K562 (cell line): ENCODE results near the gene TAF10. TPM values are rescaled to one million over a fixed set of nuclear protein-coding genes. Genes with fewer than 3 reads are reported as not detected.

Source experiments
- ATAC-seq: fragments of 200-7000 bp; cut with Tn5 transposase; 3 replicates; pipeline ENCODE4 v1.9.1; 2020; ENCODE audit warnings: moderate library complexity
- BruUV-seq: library from RNA; stranded (reverse); fragments of 400-500 nt; replicated peaks from 2 replicates; lab custom pipeline; 2021; lab: Mats Ljungman, UMichigan
- CTCF ChIA-PET: fragments of 300-600 bp; formaldehyde crosslinking; extraction: SDS; loops from one replicate; lab custom pipeline; 2021; ENCODE audit warnings: low intra/inter-chr PET ratio; lab: Yijun Ruan, JAX
- POLR2A ChIA-PET: fragments of 300-600, 350-650 bp; sonication (Branson Sonifier 250); formaldehyde crosslinking; extraction: SDS; loops from one replicate; lab custom pipeline; 2021; ENCODE audit warnings: antibody characterized with exemption, inconsistent platforms; lab: Yijun Ruan, JAX
- DNase-seq, 4 experiments: peaks; one replicate each; pipeline versions ENCODE4 v3.0.0 to v3.0.0-alpha.2; 2011 to 2018; ENCODE audit warnings: low spot score in 3 of 4, mixed read lengths in 3 of 4; ENCODE audit errors: extremely low read depth in 1 of 4
- FAIRE-seq: peaks from 2 replicates; lab custom pipeline; 2011; peaks lifted over from hg19 to GRCh38; lab: Jason Lieb, UNC
- H2AFZ ChIP-seq: 2 replicates; pipeline ENCODE4 v1.6.0; 2011; ENCODE audit warnings: low read depth, low read length, control low read depth, inconsistent platforms
- H3K27ac ChIP-seq: fragments of 200-600 bp; 3 replicates; pipeline ENCODE4 v1.8.0; 2011; ENCODE audit warnings: low read depth, mild to moderate bottlenecking, control low read depth, inconsistent platforms, low read length, moderate library complexity, mixed read lengths; ENCODE audit errors: extremely low read depth
- H3K27me3 ChIP-seq, 2 experiments: fragments of 300-600 bp in 1 of 2; 2 replicates in 1 of 2; 3 replicates in 1 of 2; pipeline versions ENCODE4 v1.6.0 to v1.8.0; 2011; ENCODE audit warnings: inconsistent platforms in 2 of 2, low read length in 2 of 2, mild to moderate bottlenecking in 1 of 2, mixed read lengths in 1 of 2, moderate library complexity in 1 of 2; ENCODE audit not compliant: control insufficient read depth in 2 of 2, insufficient read depth in 2 of 2
- H3K36me3 ChIP-seq: fragments of 300-600 bp; 3 replicates; pipeline ENCODE4 v1.8.0; 2011; ENCODE audit warnings: mild to moderate bottlenecking, low read length, inconsistent platforms; ENCODE audit not compliant: control insufficient read depth, insufficient read depth
- H3K4me1 ChIP-seq, 2 experiments: fragments of 200-600 bp in 1 of 2; replicated peaks in 1 of 2; 2 replicates in 1 of 2; 3 replicates in 1 of 2; pipeline versions ENCODE4 v1.5.1 to v1.8.0; 2011; ENCODE audit warnings: inconsistent platforms in 2 of 2, low read length in 2 of 2, mild to moderate bottlenecking in 1 of 2, mixed read lengths in 1 of 2, moderate library complexity in 1 of 2; ENCODE audit not compliant: control insufficient read depth in 2 of 2, insufficient read depth in 2 of 2
- H3K4me2 ChIP-seq: 2 replicates; pipeline ENCODE4 v1.6.1; 2011; ENCODE audit warnings: low read length, control low read depth, inconsistent platforms, mixed read lengths; ENCODE audit not compliant: insufficient read depth
- H3K4me3 ChIP-seq: fragments of 200-600 bp; sonication (generic), shearing (Covaris generic); 2 replicates; pipeline ENCODE4 v1.5.1; 2016; ENCODE audit warnings: control low read depth, inconsistent platforms
- H3K79me2 ChIP-seq: fragments of 200-600 bp; 3 replicates; pipeline ENCODE4 v1.8.0; 2011; ENCODE audit warnings: low read length, inconsistent platforms; ENCODE audit not compliant: control insufficient read depth, insufficient read depth
- H3K9ac ChIP-seq, 2 experiments: 2 replicates each; pipeline versions ENCODE4 v1.6.0 to v1.6.1; 2011; ENCODE audit warnings: low read depth in 2 of 2, low read length in 2 of 2, control low read depth in 1 of 2, inconsistent platforms in 1 of 2, mild to moderate bottlenecking in 1 of 2, mixed read lengths in 1 of 2; ENCODE audit not compliant: insufficient read depth in 1 of 2
- H3K9me1 ChIP-seq: one replicate; pipeline ENCODE4 v1.6.0; 2011; ENCODE audit warnings: inconsistent platforms, mild to moderate bottlenecking, low read length, moderate library complexity; ENCODE audit not compliant: control insufficient read depth, insufficient read depth
- H3K9me3 ChIP-seq: replicated peaks from 2 replicates; pipeline ENCODE4 v1.5.1; 2011; ENCODE audit warnings: low read depth, low read length, inconsistent platforms; ENCODE audit not compliant: control insufficient read depth, insufficient read depth
- H4K20me1 ChIP-seq: replicated peaks from 2 replicates; pipeline ENCODE4 v1.6.1; 2011; ENCODE audit warnings: low read length, inconsistent platforms, mixed read lengths; ENCODE audit not compliant: control insufficient read depth, insufficient read depth
- ARNT ChIP-seq, 2 experiments: fragments of 450-650 bp; IDR thresholded peaks; 2 replicates each; pipeline ENCODE4 v1.6.1; 2016; ENCODE audit warnings: mild to moderate bottlenecking in 1 of 2
- CHAMP1 ChIP-seq: fragments of 450-650 bp; IDR thresholded peaks from 2 replicates; pipeline ENCODE4 v1.6.1; 2016; ENCODE audit warnings: mild to moderate bottlenecking
- FOXJ2 ChIP-seq: fragments of 200-800 bp; sonication (Bioruptor generic); IDR thresholded peaks from 2 replicates; pipeline ENCODE4 v1.6.1; 2016; ENCODE audit warnings: missing genetic modification characterization, missing compliant biosample characterization
- GABPB2 ChIP-seq: fragments of 250-450 bp; sonication (Bioruptor Pico); conservative IDR thresholded peaks from 2 replicates; pipeline ENCODE4 v1.5.1; 2021; ENCODE audit warnings: mild to moderate bottlenecking
- GMEB1 ChIP-seq: fragments of 250-450 bp; sonication (Bioruptor Pico); IDR thresholded peaks from 2 replicates; pipeline ENCODE4 v1.4.0; 2020; ENCODE audit warnings: mild to moderate bottlenecking
- RBFOX2 ChIP-seq: fragments of 200-400 bp; formaldehyde crosslinking; IDR thresholded peaks from 2 replicates; pipeline ENCODE4 v1.6.1; 2017; ENCODE audit warnings: low read depth, mild to moderate bottlenecking, low read length, moderate library complexity
- SMAD2 ChIP-seq: fragments of 150-350 bp; IDR thresholded peaks from 2 replicates; pipeline ENCODE4 v1.6.1; 2014; ENCODE audit warnings: low read depth, mild to moderate bottlenecking, low read length
- TEAD2 ChIP-seq: fragments of 450-650 bp; IDR thresholded peaks from 2 replicates; pipeline ENCODE4 v1.6.1; 2016; ENCODE audit warnings: missing genetic modification characterization, control low read depth, missing compliant biosample characterization
- WGBS: fragments of 100-300 bp; shearing (Covaris generic); methylation state at CpG from one replicate; pipeline ENCODE4 v1.1.6; 2016; ENCODE audit warnings: low coverage, mixed read lengths; ENCODE audit not compliant: insufficient coverage; ENCODE audit errors: missing lambda C conversion rate; 5-methylcytosine and 5-hydroxymethylcytosine counted together
- in situ Hi-C: fragments of 300-500 bp; cut with MboI; formaldehyde crosslinking; loops from 4 replicates; pipeline ENCODE4 v1.15.0; 2018; ENCODE audit warnings: inconsistent platforms, mixed read lengths
- intact Hi-C: fragments of 100-400 bp; cut with micrococcal nuclease; formaldehyde crosslinking; loops from 2 replicates; pipeline ENCODE4 v1.14.2; 2022
- polyA plus RNA-seq, 8 experiments: library from polyadenylated mRNA; depleted of rRNA in 4 of 8; stranded (reverse) in 5 of 8; unstranded in 3 of 8; fragments of >200 nt; fragmentation: Nextera tagmentation in 2 of 8; fragmentation: Illumina TruSeq in 1 of 8; extraction: Ambion mirVana in 2 of 8; extraction: Trizol in 1 of 8; gene quantifications; 2 replicates each; pipeline versions ENCODE4 v1.2.1 to v1.2.3, GENCODE V29; 2011 to 2014; ENCODE audit warnings: inconsistent platforms in 1 of 8, missing spikeins in 1 of 8
- total RNA-seq, 7 experiments: library from RNA; depleted of rRNA in 6 of 7; stranded (reverse); fragments of >200 nt in 6 of 7; fragmentation: Illumina TruSeq in 2 of 7; extraction: Trizol in 2 of 7; gene quantifications; 2 replicates each; pipeline versions ENCODE4 v1.2.1 to v1.2.3, GENCODE V29; 2011 to 2021; ENCODE audit warnings: low replicate concordance in 1 of 7

The TAF10 gene
- total and polyA plus RNA-seq, 9 of the 15 experiments (the other 6 are each of a cell fraction or from before 2014, with no cell fraction given) = 19.5 to 197 (median 121) TPM

- peaks cover 3 to 33% of the 10 kb centered on the region in 2 experiments; a peak in 4 of 5 replicates for H3K27me3 ChIP-seq
- CTCF ChIA-PET = no interaction called here
- POLR2A ChIA-PET = interaction anchor here (0.9 to 1.0 kb wide), 2 partner anchors 9 to 80 kb away, joined by 3 to 4 read pairs; partner anchors contain the start of gene TPP1
- no peak for FAIRE-seq
- no peak overlapping the region for H3K9ac ChIP-seq
- no peaks in the 10 kb centered on the region for H3K36me3 ChIP-seq
- DNase-seq = no peak
- H3K9me1 ChIP-seq = no peaks in the 10 kb centered on the region
- no peaks in the 10 kb centered on the region for H4K20me1 ChIP-seq
- no TSS peak for BruUV-seq
- ATAC-seq = no peak
- no peak overlapping the region for H3K27ac ChIP-seq
- H2AFZ ChIP-seq = no peak overlapping the region
- in situ Hi-C loops (no loop called here), intact Hi-C loops (no loop called here)
- peaks cover 0 to 24% of the 10 kb centered on the region in 2 experiments; a peak in 2 of 5 replicates for H3K4me1 ChIP-seq
- 16% methylated on average over 4 of the region's 4 CpGs for WGBS
- TF ChIP-seq TEAD2 (tag) = no peak
- no peak for TF ChIP-seq GABPB2 (CRISPR knock-in tag)
- TF ChIP-seq ARNT (IDR thresholded peaks at IDR 0.05) = no peak
- no peak for TF ChIP-seq SMAD2
- TF ChIP-seq FOXJ2 (tag) = no peak
- TF ChIP-seq CHAMP1 = no peak
- TF ChIP-seq RBFOX2 = no peak
- TF ChIP-seq GMEB1 (CRISPR knock-in tag) = no peak
- H3K9me3 ChIP-seq = no peaks in the 10 kb centered on the region
- no peak overlapping the region for H3K4me3 ChIP-seq
- no peaks in the 10 kb centered on the region for H3K79me2 ChIP-seq
- no peak overlapping the region for H3K4me2 ChIP-seq
Measured at GRCh38 chr11:6628526-6628925, 16.5 kb upstream of the TAF10 start.
